ENCODE results near the gene NHLRC4.

DNA sequence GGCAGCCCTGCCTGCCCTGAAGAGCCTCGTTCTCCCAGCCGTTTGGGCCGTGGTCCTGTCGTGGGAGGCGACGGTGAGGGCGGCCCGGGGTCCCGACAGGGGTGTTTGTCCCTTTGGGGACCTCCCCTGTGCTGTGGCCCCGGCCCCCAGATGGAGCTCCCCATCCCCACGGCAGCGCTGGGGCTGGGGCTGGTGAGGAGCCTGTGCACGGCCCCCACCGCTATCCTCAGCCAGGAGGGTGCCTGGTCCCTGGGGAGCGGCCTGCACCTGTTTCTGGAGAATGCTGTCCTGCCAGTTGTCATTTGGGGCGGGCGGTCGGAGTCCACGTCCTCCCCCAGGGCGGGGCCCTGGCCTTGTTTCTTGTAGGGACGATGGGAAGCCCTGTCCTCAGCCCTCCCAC lies 32.7 kb upstream of the NHLRC4 start:
- no peak for TF ChIP-seq TEAD4 (IDR thresholded peaks at IDR 0.05; ENCODE audit: borderline replicate concordance, insufficient read depth)
- TF ChIP-seq, protein P1, sequence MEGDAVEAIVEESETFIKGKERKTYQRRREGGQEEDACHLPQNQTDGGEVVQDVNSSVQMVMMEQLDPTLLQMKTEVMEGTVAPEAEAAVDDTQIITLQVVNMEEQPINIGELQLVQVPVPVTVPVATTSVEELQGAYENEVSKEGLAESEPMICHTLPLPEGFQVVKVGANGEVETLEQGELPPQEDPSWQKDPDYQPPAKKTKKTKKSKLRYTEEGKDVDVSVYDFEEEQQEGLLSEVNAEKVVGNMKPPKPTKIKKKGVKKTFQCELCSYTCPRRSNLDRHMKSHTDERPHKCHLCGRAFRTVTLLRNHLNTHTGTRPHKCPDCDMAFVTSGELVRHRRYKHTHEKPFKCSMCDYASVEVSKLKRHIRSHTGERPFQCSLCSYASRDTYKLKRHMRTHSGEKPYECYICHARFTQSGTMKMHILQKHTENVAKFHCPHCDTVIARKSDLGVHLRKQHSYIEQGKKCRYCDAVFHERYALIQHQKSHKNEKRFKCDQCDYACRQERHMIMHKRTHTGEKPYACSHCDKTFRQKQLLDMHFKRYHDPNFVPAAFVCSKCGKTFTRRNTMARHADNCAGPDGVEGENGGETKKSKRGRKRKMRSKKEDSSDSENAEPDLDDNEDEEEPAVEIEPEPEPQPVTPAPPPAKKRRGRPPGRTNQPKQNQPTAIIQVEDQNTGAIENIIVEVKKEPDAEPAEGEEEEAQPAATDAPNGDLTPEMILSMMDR (IDR thresholded peaks at IDR 0.05), result no peak
- no peak for TF ChIP-seq CHD2 (IDR thresholded peaks at IDR 0.05; ENCODE audit: low read length, partially characterized antibody)
- no peak for TF ChIP-seq EP300 (IDR thresholded peaks at IDR 0.05; ENCODE audit: borderline replicate concordance in 1 of 2, low read depth in 1 of 2, low read length in 1 of 2)
- no peak for TF ChIP-seq RXRA (IDR thresholded peaks at IDR 0.05; ENCODE audit: borderline replicate concordance, low read depth)
- TF ChIP-seq, protein P2, sequence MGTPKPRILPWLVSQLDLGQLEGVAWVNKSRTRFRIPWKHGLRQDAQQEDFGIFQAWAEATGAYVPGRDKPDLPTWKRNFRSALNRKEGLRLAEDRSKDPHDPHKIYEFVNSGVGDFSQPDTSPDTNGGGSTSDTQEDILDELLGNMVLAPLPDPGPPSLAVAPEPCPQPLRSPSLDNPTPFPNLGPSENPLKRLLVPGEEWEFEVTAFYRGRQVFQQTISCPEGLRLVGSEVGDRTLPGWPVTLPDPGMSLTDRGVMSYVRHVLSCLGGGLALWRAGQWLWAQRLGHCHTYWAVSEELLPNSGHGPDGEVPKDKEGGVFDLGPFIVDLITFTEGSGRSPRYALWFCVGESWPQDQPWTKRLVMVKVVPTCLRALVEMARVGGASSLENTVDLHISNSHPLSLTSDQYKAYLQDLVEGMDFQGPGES (IDR thresholded peaks at IDR 0.05; ENCODE audit: low read depth, low read length), result no peak
- TF ChIP-seq MEF2A (IDR thresholded peaks at IDR 0.05; ENCODE audit: borderline replicate concordance, low read depth), result no peak
- no peak for TF ChIP-seq ZBTB33 (IDR thresholded peaks at IDR 0.05; ENCODE audit: borderline replicate concordance, low read depth)
- TF ChIP-seq JUND (IDR thresholded peaks at IDR 0.05), result no peak
- no peak for TF ChIP-seq RAD21 (IDR thresholded peaks at IDR 0.05; ENCODE audit: low read length)
- TF ChIP-seq GABPA (IDR thresholded peaks at IDR 0.05; ENCODE audit: low read depth), result no peak
